ENCODE results near the gene SORCS2.

Gene SORCS2

GRCh38 chr4:7645158-7645557 lies 452.8 kb downstream of the SORCS2 start:
- no peak overlapping the region for H3K4me3 ChIP-seq (ENCODE audit: low read length)
- no peak for TF ChIP-seq CTCF (conservative IDR thresholded peaks at IDR 0.05; ENCODE audit: low read length)
- no peak for DNase-seq (ENCODE audit: low read depth)

GRCh38 chr4:7645956-7646355 lies 453.6 kb downstream of the SORCS2 start:
- TF ChIP-seq CTCF (conservative IDR thresholded peaks at IDR 0.05; ENCODE audit: low read length): no peak
- H3K4me3 ChIP-seq (ENCODE audit: low read length): no peak overlapping the region
- DNase-seq (ENCODE audit: low read depth): no peak

DNA sequence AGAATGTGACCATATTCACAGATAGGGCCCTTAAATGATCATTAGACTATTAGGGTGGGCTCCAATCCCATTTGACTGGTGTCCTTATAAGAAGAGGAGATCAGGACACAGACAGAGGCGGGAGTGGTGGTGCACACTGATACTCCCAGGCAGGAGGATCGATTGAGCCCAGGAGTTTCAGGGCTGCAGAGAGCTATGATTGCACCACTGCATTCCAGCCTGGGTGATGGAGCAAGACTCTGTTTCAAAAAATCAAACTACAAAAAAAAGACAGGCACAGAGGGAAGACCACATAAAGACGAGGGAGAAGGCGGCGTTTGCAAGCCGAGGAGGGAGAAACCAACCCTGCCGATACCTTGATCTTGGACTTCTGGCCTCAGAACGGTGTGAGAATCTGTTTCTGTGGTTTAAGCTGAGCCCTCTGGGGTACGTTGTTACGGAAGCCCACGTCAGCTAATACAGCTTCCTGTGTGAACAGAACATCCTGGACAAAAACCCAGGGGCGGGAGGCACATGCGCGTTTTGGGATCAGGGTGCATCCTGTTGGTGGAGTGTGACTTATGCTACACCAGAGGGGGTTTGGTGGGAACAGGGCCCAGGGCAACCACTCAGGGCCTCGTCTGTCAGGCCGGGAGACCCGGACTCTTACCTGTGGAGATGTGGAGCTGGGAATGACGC lies 454.2 kb downstream of the SORCS2 start:
- DNase-seq (ENCODE audit: low read depth): peak; percentile 54
- H3K4me3 ChIP-seq (ENCODE audit: low read length): no peak overlapping the region
- TF ChIP-seq CTCF (conservative IDR thresholded peaks at IDR 0.05; ENCODE audit: low read length): no peak

GRCh38 chr4:7647186-7647585 lies 454.8 kb downstream of the SORCS2 start:
- no peak overlapping the region for H3K4me3 ChIP-seq (ENCODE audit: low read length)
- no peak for TF ChIP-seq CTCF (conservative IDR thresholded peaks at IDR 0.05; ENCODE audit: low read length)
- DNase-seq (ENCODE audit: low read depth): no peak

DNA sequence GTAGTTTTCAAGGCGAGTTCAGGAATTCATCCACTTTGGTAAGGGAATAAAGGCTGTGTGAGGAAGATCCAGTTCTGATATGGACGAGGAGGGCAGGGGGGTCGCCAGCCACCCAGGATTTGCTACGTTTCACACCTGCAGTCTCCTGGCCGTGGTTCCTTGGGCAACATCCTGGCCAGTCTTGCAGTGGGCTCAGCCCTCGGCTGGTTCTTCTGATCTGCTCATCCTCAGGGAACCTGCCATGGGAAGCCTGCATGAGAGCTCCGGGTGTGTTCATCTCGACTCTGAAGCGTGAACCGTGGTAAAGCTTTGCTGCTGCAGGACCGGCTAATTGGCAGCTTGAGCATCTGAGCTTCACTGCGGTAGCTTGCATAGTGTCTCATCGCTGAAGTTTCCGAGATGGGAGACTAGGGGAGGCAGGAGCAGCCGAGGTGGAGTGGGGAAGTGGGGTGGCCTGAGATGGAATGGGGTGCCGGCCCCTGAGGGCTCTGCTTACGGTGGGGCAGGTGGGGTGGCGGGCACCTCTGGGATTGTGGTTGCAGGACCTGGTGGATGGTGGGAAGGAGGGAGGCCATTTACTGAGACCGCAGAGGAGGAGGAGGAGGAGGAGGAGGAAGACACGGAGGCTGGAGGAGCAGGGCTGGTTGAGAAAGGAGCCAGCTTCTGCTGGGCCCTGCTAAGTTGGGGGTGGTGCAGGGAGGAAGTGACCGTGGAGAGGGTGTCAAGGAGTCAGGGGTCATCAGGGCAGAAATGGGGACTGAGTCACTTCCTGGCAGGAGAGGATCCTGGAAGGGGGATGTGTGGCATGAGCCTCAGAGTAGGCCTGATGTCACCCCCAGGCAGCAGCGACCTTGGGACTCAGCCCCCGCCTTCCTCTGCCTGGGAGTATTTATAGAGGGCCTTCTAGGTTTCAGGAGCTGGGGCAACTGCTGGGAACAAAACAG lies 455.5 kb downstream of the SORCS2 start:
- TF ChIP-seq CTCF (conservative IDR thresholded peaks at IDR 0.05; ENCODE audit: low read length): no peak
- no peak overlapping the region for H3K4me3 ChIP-seq (ENCODE audit: low read length)
- DNase-seq (ENCODE audit: low read depth): peak; percentile 65

- no peak for DNase-seq (ENCODE audit: low read depth)
- H3K4me3 ChIP-seq (ENCODE audit: low read length): no peak overlapping the region
- no peak for TF ChIP-seq CTCF (conservative IDR thresholded peaks at IDR 0.05; ENCODE audit: low read length)
Measured at GRCh38 chr4:7648544-7649395, 456.4 kb downstream of the SORCS2 start.

All from AG10803 (cell line).